ENCODE results near the gene UMAD1. TPM values are rescaled to one million over a fixed set of nuclear protein-coding genes. Genes with fewer than 3 reads are reported as not detected.

The UMAD1 gene
- total RNA-seq, 1 donor from 2014 or later = 11.3 TPM

DNA sequence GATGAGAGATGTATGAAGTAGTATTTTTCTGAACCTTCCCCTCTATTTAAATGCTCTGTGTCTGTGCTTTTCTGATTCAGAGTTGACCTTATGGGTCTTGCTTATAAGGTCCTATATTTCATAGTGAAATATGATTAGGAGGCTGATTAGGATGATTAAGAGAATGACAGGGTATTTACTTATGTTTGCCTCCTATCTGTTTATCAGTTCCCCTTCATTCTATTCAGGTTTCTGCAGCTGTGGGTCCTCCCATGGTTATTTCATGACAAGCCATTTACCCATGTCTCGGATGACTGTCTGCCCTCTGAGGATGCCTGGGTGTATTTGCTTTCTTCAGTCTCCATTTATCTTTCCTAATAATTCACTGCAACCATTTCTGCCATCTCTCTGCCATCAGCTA, 61.0 kb downstream of the UMAD1 start:
- Histone ChIP-seq H3K27me3 (ENCODE audit: control insufficient read depth, insufficient read depth, low read length) (no peaks in the 10 kb centered on the region), H3K4me3 (ENCODE audit: low read depth, low read length) (no peak overlapping the region), H3K36me3 (ENCODE audit: control insufficient read depth, insufficient read depth, low read length) (no peaks in the 10 kb centered on the region)
- DNase-seq (ENCODE audit: low read depth) (no peak), FAIRE-seq (no peak)
- TF ChIP-seq, protein P1, sequence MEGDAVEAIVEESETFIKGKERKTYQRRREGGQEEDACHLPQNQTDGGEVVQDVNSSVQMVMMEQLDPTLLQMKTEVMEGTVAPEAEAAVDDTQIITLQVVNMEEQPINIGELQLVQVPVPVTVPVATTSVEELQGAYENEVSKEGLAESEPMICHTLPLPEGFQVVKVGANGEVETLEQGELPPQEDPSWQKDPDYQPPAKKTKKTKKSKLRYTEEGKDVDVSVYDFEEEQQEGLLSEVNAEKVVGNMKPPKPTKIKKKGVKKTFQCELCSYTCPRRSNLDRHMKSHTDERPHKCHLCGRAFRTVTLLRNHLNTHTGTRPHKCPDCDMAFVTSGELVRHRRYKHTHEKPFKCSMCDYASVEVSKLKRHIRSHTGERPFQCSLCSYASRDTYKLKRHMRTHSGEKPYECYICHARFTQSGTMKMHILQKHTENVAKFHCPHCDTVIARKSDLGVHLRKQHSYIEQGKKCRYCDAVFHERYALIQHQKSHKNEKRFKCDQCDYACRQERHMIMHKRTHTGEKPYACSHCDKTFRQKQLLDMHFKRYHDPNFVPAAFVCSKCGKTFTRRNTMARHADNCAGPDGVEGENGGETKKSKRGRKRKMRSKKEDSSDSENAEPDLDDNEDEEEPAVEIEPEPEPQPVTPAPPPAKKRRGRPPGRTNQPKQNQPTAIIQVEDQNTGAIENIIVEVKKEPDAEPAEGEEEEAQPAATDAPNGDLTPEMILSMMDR (IDR thresholded peaks at IDR 0.05; ENCODE audit: insufficient read depth, low read length, severe bottlenecking) = no peak

DNA sequence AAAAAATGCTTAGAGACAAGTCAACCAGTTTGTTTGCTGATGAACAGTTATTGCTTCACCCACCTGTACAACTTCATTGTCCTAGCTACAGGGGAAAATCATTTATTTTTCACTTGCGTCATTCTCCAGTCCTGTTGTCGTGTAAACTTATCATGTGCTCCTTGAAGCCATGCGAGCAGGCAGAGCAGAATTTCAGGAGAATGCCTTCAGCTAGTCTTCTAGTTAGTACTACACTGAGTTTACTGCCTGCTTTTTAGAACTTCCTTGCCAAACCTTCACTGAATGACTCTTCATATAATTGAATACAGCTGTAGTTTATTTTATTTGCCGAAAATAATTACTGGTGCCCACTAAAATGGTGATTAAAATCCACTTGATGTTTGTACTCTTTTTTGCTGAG, 62.3 kb downstream of the UMAD1 start:
- Histone ChIP-seq H3K27me3 (ENCODE audit: control insufficient read depth, insufficient read depth, low read length) (no peaks in the 10 kb centered on the region), H3K4me3 (ENCODE audit: low read depth, low read length) (no peak overlapping the region), H3K36me3 (ENCODE audit: control insufficient read depth, insufficient read depth, low read length) (no peaks in the 10 kb centered on the region)
- no peak for DNase-seq (ENCODE audit: low read depth)
- TF ChIP-seq, protein P1 (IDR thresholded peaks at IDR 0.05; ENCODE audit: insufficient read depth, low read length, severe bottlenecking) = no peak
- FAIRE-seq = no peak

DNA sequence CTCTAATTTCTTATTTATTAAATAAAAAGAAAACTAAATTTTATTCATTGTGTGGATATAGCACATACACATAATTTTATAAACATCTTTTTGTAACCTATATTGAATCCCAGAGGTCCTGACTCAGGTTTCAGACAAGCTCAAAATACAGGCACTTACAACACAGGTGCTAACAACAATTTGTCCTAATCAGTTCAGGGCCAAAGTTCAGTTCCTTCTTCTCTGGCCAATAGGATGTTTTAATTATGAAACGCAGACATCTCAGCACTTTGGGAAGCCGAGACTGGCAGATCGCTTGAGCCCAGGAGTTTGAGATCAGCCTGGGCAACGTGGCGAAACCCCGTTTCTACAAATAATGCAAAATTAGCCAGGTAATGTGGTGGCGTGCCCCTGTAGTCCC, 62.9 kb downstream of the UMAD1 start:
- no peaks in the 10 kb centered on the region for H3K27me3 ChIP-seq (ENCODE audit: control insufficient read depth, insufficient read depth, low read length)
- no peak overlapping the region for H3K4me3 ChIP-seq (ENCODE audit: low read depth, low read length)
- TF ChIP-seq, protein P1 (IDR thresholded peaks at IDR 0.05; ENCODE audit: insufficient read depth, low read length, severe bottlenecking) = no peak
- DNase-seq (ENCODE audit: low read depth) = no peak
- no peaks in the 10 kb centered on the region for H3K36me3 ChIP-seq (ENCODE audit: control insufficient read depth, insufficient read depth, low read length)
- FAIRE-seq = no peak

GRCh38 chr7:7704867-7705266, 64.3 kb downstream of the UMAD1 start:
- peak; percentile 64 for FAIRE-seq
- TF ChIP-seq, protein P1 (IDR thresholded peaks at IDR 0.05; ENCODE audit: insufficient read depth, low read length, severe bottlenecking) = no peak
- no peaks in the 10 kb centered on the region for H3K36me3 ChIP-seq (ENCODE audit: control insufficient read depth, insufficient read depth, low read length)
- peak; percentile 91 for DNase-seq (ENCODE audit: low read depth)
- H3K4me3 ChIP-seq (ENCODE audit: low read depth, low read length) = no peak overlapping the region
- H3K27me3 ChIP-seq (ENCODE audit: control insufficient read depth, insufficient read depth, low read length) = no peaks in the 10 kb centered on the region

DNA sequence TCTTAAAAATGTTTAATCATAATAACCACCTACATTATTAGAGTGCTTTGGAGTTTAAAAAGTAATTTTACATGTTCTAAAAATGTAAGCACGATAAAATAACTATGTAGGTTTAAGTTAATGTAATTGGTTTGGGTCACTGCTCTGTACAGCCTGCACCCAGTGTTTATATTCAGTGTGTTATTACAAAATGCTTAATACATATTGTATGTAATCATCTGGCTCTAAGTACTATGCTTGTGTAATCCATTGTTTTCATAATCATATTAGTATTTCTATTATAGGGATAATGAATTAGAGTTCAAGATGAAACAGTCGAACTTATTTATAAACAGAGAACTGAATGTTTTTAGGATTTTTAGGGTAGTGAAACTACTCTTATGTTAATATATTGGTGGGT, 64.8 kb downstream of the UMAD1 start:
- no peaks in the 10 kb centered on the region for H3K36me3 ChIP-seq (ENCODE audit: control insufficient read depth, insufficient read depth, low read length)
- H3K4me3 ChIP-seq (ENCODE audit: low read depth, low read length) = no peak overlapping the region
- TF ChIP-seq, protein P1 (IDR thresholded peaks at IDR 0.05; ENCODE audit: insufficient read depth, low read length, severe bottlenecking) = no peak
- FAIRE-seq (no peak), DNase-seq (ENCODE audit: low read depth) (peak; percentile 49)
- no peaks in the 10 kb centered on the region for H3K27me3 ChIP-seq (ENCODE audit: control insufficient read depth, insufficient read depth, low read length)

- FAIRE-seq = no peak
- Histone ChIP-seq H3K36me3 (ENCODE audit: control insufficient read depth, insufficient read depth, low read length) (no peaks in the 10 kb centered on the region), H3K27me3 (ENCODE audit: control insufficient read depth, insufficient read depth, low read length) (no peaks in the 10 kb centered on the region), H3K4me3 (ENCODE audit: low read depth, low read length) (no peak overlapping the region)
- no peak for DNase-seq (ENCODE audit: low read depth)
- TF ChIP-seq, protein P1 (IDR thresholded peaks at IDR 0.05; ENCODE audit: insufficient read depth, low read length, severe bottlenecking) = no peak
These were observed 65.6 kb downstream of the UMAD1 start for GRCh38 chr7:7706101-7706511.
